K562 (cell line): Measurements from ENCODE around the gene DMD. TPM values are rescaled to one million over a fixed set of nuclear protein-coding genes. Genes with fewer than 3 reads are reported as not detected.

Experiments
- ATAC-seq: fragments of 200-7000 bp; cut with Tn5 transposase; 3 replicates; pipeline ENCODE4 v1.9.1; 2020; ENCODE audit warnings: moderate library complexity
- BruUV-seq: library from RNA; stranded (reverse); fragments of 400-500 nt; replicated peaks from 2 replicates; lab custom pipeline; 2021; lab: Mats Ljungman, UMichigan
- CTCF ChIA-PET: fragments of 300-600 bp; formaldehyde crosslinking; extraction: SDS; loops from one replicate; lab custom pipeline; 2021; ENCODE audit warnings: low intra/inter-chr PET ratio; lab: Yijun Ruan, JAX
- POLR2A ChIA-PET: fragments of 300-600, 350-650 bp; sonication (Branson Sonifier 250); formaldehyde crosslinking; extraction: SDS; loops from one replicate; lab custom pipeline; 2021; ENCODE audit warnings: antibody characterized with exemption, inconsistent platforms; lab: Yijun Ruan, JAX
- DNase-seq, 4 experiments: peaks; one replicate each; pipeline versions ENCODE4 v3.0.0 to v3.0.0-alpha.2; 2011 to 2018; ENCODE audit warnings: low spot score in 3 of 4, mixed read lengths in 3 of 4; ENCODE audit errors: extremely low read depth in 1 of 4
- FAIRE-seq: peaks from 2 replicates; lab custom pipeline; 2011; peaks lifted over from hg19 to GRCh38; lab: Jason Lieb, UNC
- H2AFZ ChIP-seq: 2 replicates; pipeline ENCODE4 v1.6.0; 2011; ENCODE audit warnings: low read depth, low read length, control low read depth, inconsistent platforms
- H3K27ac ChIP-seq: fragments of 200-600 bp; 3 replicates; pipeline ENCODE4 v1.8.0; 2011; ENCODE audit warnings: low read depth, mild to moderate bottlenecking, control low read depth, inconsistent platforms, low read length, moderate library complexity, mixed read lengths; ENCODE audit errors: extremely low read depth
- H3K27me3 ChIP-seq, 2 experiments: fragments of 300-600 bp in 1 of 2; 2 replicates in 1 of 2; 3 replicates in 1 of 2; pipeline versions ENCODE4 v1.6.0 to v1.8.0; 2011; ENCODE audit warnings: inconsistent platforms in 2 of 2, low read length in 2 of 2, mild to moderate bottlenecking in 1 of 2, mixed read lengths in 1 of 2, moderate library complexity in 1 of 2; ENCODE audit not compliant: control insufficient read depth in 2 of 2, insufficient read depth in 2 of 2
- H3K36me3 ChIP-seq: fragments of 300-600 bp; 3 replicates; pipeline ENCODE4 v1.8.0; 2011; ENCODE audit warnings: mild to moderate bottlenecking, low read length, inconsistent platforms; ENCODE audit not compliant: control insufficient read depth, insufficient read depth
- H3K4me1 ChIP-seq, 2 experiments: fragments of 200-600 bp in 1 of 2; replicated peaks in 1 of 2; 2 replicates in 1 of 2; 3 replicates in 1 of 2; pipeline versions ENCODE4 v1.5.1 to v1.8.0; 2011; ENCODE audit warnings: inconsistent platforms in 2 of 2, low read length in 2 of 2, mild to moderate bottlenecking in 1 of 2, mixed read lengths in 1 of 2, moderate library complexity in 1 of 2; ENCODE audit not compliant: control insufficient read depth in 2 of 2, insufficient read depth in 2 of 2
- H3K4me2 ChIP-seq: 2 replicates; pipeline ENCODE4 v1.6.1; 2011; ENCODE audit warnings: low read length, control low read depth, inconsistent platforms, mixed read lengths; ENCODE audit not compliant: insufficient read depth
- H3K4me3 ChIP-seq: fragments of 200-600 bp; sonication (generic), shearing (Covaris generic); 2 replicates; pipeline ENCODE4 v1.5.1; 2016; ENCODE audit warnings: control low read depth, inconsistent platforms
- H3K79me2 ChIP-seq: fragments of 200-600 bp; 3 replicates; pipeline ENCODE4 v1.8.0; 2011; ENCODE audit warnings: low read length, inconsistent platforms; ENCODE audit not compliant: control insufficient read depth, insufficient read depth
- H3K9ac ChIP-seq, 2 experiments: 2 replicates each; pipeline versions ENCODE4 v1.6.0 to v1.6.1; 2011; ENCODE audit warnings: low read depth in 2 of 2, low read length in 2 of 2, control low read depth in 1 of 2, inconsistent platforms in 1 of 2, mild to moderate bottlenecking in 1 of 2, mixed read lengths in 1 of 2; ENCODE audit not compliant: insufficient read depth in 1 of 2
- H3K9me1 ChIP-seq: one replicate; pipeline ENCODE4 v1.6.0; 2011; ENCODE audit warnings: inconsistent platforms, mild to moderate bottlenecking, low read length, moderate library complexity; ENCODE audit not compliant: control insufficient read depth, insufficient read depth
- H3K9me3 ChIP-seq: replicated peaks from 2 replicates; pipeline ENCODE4 v1.5.1; 2011; ENCODE audit warnings: low read depth, low read length, inconsistent platforms; ENCODE audit not compliant: control insufficient read depth, insufficient read depth
- H4K20me1 ChIP-seq: replicated peaks from 2 replicates; pipeline ENCODE4 v1.6.1; 2011; ENCODE audit warnings: low read length, inconsistent platforms, mixed read lengths; ENCODE audit not compliant: control insufficient read depth, insufficient read depth
- GTF2E2 ChIP-seq: fragments of 200-800 bp; sonication (Bioruptor generic); IDR thresholded peaks from 2 replicates; pipeline ENCODE4 v1.6.1; 2016; ENCODE audit warnings: missing genetic modification characterization, missing compliant biosample characterization
- PURB ChIP-seq: sonication (generic); formaldehyde crosslinking; IDR thresholded peaks from 2 replicates; pipeline ENCODE4 v1.9.0; 2021; ENCODE audit warnings: low read depth, mild to moderate bottlenecking, missing genetic modification reagents
- RBM25 ChIP-seq: fragments of 200-400 bp; formaldehyde crosslinking; IDR thresholded peaks from 2 replicates; pipeline ENCODE4 v1.6.1; 2018; ENCODE audit warnings: low read length, low read depth, moderate library complexity; ENCODE audit not compliant: severe bottlenecking
- SIN3B ChIP-seq: fragments of 450-650 bp; IDR thresholded peaks from 2 replicates; pipeline ENCODE4 v1.6.1; 2017; ENCODE audit warnings: low read depth, mild to moderate bottlenecking, moderate library complexity
- ZNF133 ChIP-seq: fragments of 250-450 bp; sonication (Bioruptor Pico); IDR thresholded peaks from 2 replicates; pipeline ENCODE4 v1.4.0; 2020; ENCODE audit warnings: mild to moderate bottlenecking
- ZNF780A ChIP-seq: fragments of 250-450 bp; sonication (Bioruptor Pico); IDR thresholded peaks from 2 replicates; pipeline ENCODE4 v1.5.0; 2021; ENCODE audit warnings: mild to moderate bottlenecking
- WGBS: fragments of 100-300 bp; shearing (Covaris generic); methylation state at CpG from one replicate; pipeline ENCODE4 v1.1.6; 2016; ENCODE audit warnings: low coverage, mixed read lengths; ENCODE audit not compliant: insufficient coverage; ENCODE audit errors: missing lambda C conversion rate; 5-methylcytosine and 5-hydroxymethylcytosine counted together
- in situ Hi-C: fragments of 300-500 bp; cut with MboI; formaldehyde crosslinking; loops from 4 replicates; pipeline ENCODE4 v1.15.0; 2018; ENCODE audit warnings: inconsistent platforms, mixed read lengths
- intact Hi-C: fragments of 100-400 bp; cut with micrococcal nuclease; formaldehyde crosslinking; loops from 2 replicates; pipeline ENCODE4 v1.14.2; 2022
- polyA plus RNA-seq, 8 experiments: library from polyadenylated mRNA; depleted of rRNA in 4 of 8; stranded (reverse) in 5 of 8; unstranded in 3 of 8; fragments of >200 nt; fragmentation: Nextera tagmentation in 2 of 8; fragmentation: Illumina TruSeq in 1 of 8; extraction: Ambion mirVana in 2 of 8; extraction: Trizol in 1 of 8; gene quantifications; 2 replicates each; pipeline versions ENCODE4 v1.2.1 to v1.2.3, GENCODE V29; 2011 to 2014; ENCODE audit warnings: inconsistent platforms in 1 of 8, missing spikeins in 1 of 8
- total RNA-seq, 7 experiments: library from RNA; depleted of rRNA in 6 of 7; stranded (reverse); fragments of >200 nt in 6 of 7; fragmentation: Illumina TruSeq in 2 of 7; extraction: Trizol in 2 of 7; gene quantifications; 2 replicates each; pipeline versions ENCODE4 v1.2.1 to v1.2.3, GENCODE V29; 2011 to 2021; ENCODE audit warnings: low replicate concordance in 1 of 7

The DMD gene
- total and polyA plus RNA-seq, 9 of the 15 experiments (the other 6 are each of a cell fraction or from before 2014, with no cell fraction given), result 3.8 to 20.4 (median 11.4) TPM

DNA sequence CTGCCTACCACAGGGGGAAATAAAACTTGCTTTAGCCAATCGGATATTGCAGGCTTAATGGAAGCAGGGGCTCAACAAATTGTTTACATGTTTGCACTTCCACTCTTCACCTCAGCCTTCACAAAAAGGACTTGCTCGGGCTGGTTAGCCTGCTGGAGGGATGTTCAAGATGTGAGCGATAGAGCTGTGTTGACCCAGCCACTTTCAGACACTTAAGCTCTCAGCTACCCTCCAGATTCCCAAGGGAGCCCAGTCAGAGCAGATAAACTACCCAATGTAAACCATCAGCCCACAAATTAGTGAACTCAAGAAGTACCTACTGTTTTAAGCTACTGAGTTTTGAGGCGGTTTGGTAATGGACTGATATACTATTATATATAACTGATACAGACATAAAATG lies 1631.1 kb downstream of the DMD start:
- BruUV-seq, result no TSS peak

DNA sequence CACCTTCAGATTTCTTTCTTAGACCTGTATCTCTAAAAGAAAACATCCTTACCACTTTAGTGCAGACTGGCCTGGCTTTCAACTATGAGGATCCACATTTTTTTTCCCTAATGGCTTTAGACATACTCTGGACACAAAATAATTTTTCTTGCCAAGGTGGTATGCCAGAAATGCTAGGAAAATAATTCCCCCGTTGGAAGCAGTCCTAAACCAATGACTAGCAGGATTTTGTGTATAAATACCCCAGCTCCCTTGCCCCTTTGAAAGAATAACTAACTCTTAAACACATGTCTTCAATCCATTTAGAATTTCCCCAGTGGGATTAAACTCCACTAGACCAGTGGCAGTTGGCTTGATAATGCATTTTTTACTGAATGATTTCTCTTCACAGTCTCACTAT lies 1639.0 kb downstream of the DMD start:
- Histone ChIP-seq H3K4me3 (no peak overlapping the region), H3K9me1 (no peaks in the 10 kb centered on the region), H3K9ac (no peak overlapping the region), H3K9me3 (no peaks in the 10 kb centered on the region), H3K4me2 (no peak overlapping the region), H4K20me1 (no peaks in the 10 kb centered on the region), H3K27ac (no peak overlapping the region), H3K36me3 (no peaks in the 10 kb centered on the region), H3K4me1 (no peaks in the 10 kb centered on the region), H3K27me3 (no peaks in the 10 kb centered on the region), H3K79me2 (no peaks in the 10 kb centered on the region), H2AFZ (no peak overlapping the region)
- no peak for ATAC-seq
- no peak for FAIRE-seq
- TF ChIP-seq SIN3B, result no peak
- WGBS, result 20% methylated on average over 1 of the region's 1 CpG
- CTCF ChIA-PET, result no interaction called here
- POLR2A ChIA-PET, result no interaction called here
- in situ Hi-C loops (no loop called here), intact Hi-C loops (no loop called here)
- no TSS peak for BruUV-seq
- no peak for DNase-seq

More for the DNA sequence above, 1631.1 kb downstream of the DMD start:
- Histone ChIP-seq H3K4me3 (no peak overlapping the region), H2AFZ (no peak overlapping the region), H3K4me1 (no peaks in the 10 kb centered on the region), H3K79me2 (no peaks in the 10 kb centered on the region), H3K36me3 (no peaks in the 10 kb centered on the region), H4K20me1 (no peaks in the 10 kb centered on the region), H3K27ac (no peak overlapping the region), H3K4me2 (no peak overlapping the region), H3K9me3 (no peaks in the 10 kb centered on the region), H3K9me1 (no peaks in the 10 kb centered on the region), H3K9ac (no peak overlapping the region), H3K27me3 (no peaks in the 10 kb centered on the region)
- 21% methylated on average over 4 of the region's 4 CpGs for WGBS
- TF ChIP-seq ZNF780A (CRISPR knock-in tag), result no peak
- TF ChIP-seq ZNF133 (CRISPR knock-in tag), result no peak
- no peak for TF ChIP-seq RBM25
- no peak for TF ChIP-seq GTF2E2 (tag)
- no peak for TF ChIP-seq PURB (CRISPR knock-in tag)
- DNase-seq, result no peak
- intact Hi-C loops, result no loop called here
- ChIA-PET CTCF (no interaction called here), POLR2A (no interaction called here)
- in situ Hi-C loops, result no loop called here
- no peak for ATAC-seq
- no peak for FAIRE-seq
